CD4-positive, alpha-beta T cell treated with Interleukin-2 at 100 ng/mL for 4 hours (primary cell): ENCODE data around the gene KRTAP12-3.
"Not testable (repeated sequence)": the region's sequence is repeated elsewhere in the genome, so short reads cannot be mapped to it uniquely, and the experiment has no call there.

Experiments used
- DNase-seq: peaks from one replicate; pipeline ENCODE4 v3.0.0-alpha.2; 2020; ENCODE audit warnings: low spot score

The KRTAP12-3 gene

DNA sequence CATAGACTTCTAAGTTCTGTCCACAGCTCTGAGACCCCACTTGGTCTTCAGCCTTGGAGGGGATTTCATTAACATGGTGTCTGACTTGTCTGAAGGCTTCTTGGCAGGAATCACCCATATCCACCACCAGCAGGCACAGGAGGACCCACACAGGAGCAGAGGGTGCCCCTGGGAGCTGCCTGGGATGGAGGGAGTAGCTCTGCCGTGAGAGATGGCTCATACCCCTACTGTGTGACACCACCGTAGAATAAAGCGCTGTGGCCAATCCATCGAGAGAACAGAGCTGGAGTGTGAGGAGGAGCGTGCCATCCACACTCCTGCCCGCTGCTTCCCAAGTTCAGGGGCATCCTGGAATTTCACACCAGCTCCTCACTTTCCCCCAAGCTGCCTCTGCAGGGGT is 27.3 kb downstream of the KRTAP12-3 start:
- DNase-seq, result not testable (repeated sequence)

- DNase-seq, result no peak
These were observed 28.5 kb downstream of the KRTAP12-3 start for GRCh38 chr21:44686000-44686781.

- no peak for DNase-seq
These were observed 29.3 kb downstream of the KRTAP12-3 start for GRCh38 chr21:44686843-44687561.

- DNase-seq, result no peak
These were observed 29.9 kb downstream of the KRTAP12-3 start for GRCh38 chr21:44687671-44688070.

- DNase-seq, result not testable (repeated sequence)
These were observed 32.0 kb downstream of the KRTAP12-3 start for GRCh38 chr21:44689740-44690139.

GRCh38 chr21:44691686-44692085 is 34.0 kb downstream of the KRTAP12-3 start:
- DNase-seq, result no peak

DNA sequence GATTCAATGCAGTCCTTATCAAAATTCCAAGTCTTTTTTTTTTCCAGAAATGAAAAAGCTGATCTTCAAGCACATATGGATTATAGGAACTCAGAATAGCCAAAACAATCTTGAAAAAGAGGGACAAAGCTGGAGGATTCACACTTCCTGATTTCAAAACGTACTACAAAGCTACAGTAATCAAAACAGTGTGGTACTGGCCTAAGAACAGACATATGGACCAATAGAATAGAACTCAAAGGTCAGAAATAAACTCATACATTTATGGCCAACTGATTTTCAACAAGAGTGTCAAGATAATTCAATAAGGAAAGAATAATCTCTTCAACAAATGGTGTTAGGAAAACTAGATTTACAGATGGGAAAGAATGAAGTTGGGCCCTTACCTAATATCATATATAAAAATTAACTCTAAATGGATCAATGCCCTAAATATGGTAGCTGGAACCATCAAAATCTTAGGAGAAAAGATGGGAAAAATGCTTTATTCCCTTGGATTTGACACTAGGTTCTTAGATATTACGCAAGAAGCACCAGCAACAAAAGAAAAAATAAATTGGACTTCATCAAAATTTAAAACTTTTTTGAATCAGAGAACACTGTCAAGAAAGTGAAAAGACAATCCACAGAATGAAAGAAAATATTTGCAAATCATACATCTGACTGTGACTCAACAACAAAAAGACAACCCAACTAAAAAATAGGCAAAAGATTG is 35.2 kb downstream of the KRTAP12-3 start:
- DNase-seq, result no peak

GRCh38 chr21:44694776-44695175 is 37.0 kb downstream of the KRTAP12-3 start:
- DNase-seq, result no peak

- DNase-seq, result no peak
These were observed 37.5 kb downstream of the KRTAP12-3 start for GRCh38 chr21:44695184-44695583.

GRCh38 chr21:44695641-44696040 is 37.9 kb downstream of the KRTAP12-3 start:
- no peak for DNase-seq

- no peak for DNase-seq
These were observed 38.8 kb downstream of the KRTAP12-3 start for GRCh38 chr21:44696572-44696971.

- not testable (repeated sequence) for DNase-seq
These were observed 39.6 kb downstream of the KRTAP12-3 start, which contains the start of gene KRTAP10-12 for GRCh38 chr21:44697172-44697810. Gene KRTAP10-12, plus strand, starts transcription at chr21:44697172. Its CDS starts 30 bp downstream, at chr21:44697202.

DNA sequence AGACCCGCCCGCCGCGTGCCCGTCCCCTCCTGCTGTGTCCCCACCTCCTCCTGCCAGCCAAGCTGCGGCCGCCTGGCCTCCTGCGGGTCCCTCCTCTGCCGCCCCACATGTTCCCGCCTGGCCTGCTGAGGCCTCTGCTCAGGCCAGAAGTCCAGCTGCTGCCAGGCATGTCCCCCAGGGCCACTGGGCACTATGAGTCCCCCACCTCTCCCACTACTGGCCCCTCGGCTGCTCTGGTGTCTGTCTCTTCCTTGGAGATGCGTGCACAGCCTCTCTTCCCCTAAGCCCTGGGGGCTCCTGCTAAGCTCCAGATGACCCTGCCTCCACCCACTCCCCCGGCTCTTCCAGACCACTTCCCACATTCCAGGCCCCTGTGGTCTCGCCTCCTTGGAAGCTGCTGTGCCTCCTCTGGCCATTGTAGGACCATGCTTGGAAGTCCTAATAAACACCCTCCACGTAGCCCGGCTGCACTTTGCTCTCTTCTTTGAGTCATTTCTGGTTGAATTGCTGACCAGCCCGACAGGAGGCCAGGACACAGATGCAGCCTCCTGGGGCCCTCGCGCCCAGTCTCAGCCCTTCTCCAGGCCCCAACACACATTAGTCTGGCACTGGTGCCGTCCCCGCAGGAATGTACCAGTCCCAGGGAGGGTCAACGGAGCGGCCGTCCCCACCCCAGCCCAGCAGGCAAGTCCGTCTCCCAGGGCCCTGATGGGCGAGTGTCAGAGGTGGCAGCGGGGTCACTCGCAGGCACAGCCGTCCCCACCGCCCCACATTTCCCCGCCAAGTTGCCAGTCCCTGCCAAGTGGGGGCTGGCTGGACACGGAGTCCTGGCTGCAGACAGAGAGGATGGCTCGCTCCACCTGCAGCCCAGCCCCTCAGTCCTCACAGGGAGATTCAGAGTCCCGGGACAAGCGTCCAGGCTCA is 40.3 kb downstream of the KRTAP12-3 start:
- DNase-seq, result no peak

- DNase-seq, result no peak
These were observed 41.8 kb downstream of the KRTAP12-3 start for GRCh38 chr21:44699502-44700001.

DNA sequence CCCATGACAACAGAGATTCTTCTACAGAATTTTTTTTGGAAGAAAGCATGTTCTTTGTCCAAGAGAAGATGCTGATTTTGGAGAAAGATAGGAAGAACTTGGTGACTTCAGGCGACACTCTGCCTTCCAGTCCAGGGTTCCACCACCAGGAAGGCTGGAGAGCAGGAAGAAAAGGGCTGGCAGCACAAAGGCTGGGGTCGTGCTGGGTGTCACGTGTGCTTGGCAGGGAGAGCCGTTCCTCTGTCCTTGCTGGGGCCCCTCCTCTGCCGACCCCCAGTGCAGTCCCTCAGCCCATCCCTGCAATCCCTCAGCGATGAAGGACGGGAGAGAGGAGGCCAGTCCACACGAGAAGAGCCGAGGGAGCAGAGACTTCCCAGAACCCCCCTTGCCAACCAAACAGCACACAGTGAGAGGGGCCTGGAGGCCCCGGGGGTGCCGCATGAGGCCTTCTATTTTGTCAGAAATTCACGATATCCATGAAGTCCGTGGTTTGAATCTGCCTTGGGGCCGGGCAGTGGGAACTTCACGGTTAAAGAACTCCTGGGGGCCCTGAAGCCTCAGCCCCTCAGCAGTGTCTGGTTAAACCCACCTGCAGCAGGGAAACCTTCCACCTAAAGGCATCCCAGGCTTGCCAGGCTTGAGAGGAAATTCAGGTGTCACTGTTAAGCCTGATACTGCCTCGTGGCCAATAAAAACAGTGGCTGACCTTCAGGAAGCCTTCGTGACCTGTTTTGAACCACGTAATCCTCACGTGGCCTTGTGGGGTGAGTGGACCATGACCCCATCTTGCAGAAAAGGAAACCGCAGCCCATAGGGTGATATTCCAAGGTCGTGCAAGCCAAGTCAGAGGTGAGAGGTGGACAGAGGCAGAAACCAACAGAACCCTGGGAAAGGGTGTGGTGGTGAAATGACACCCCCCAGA is 42.6 kb downstream of the KRTAP12-3 start:
- no peak for DNase-seq

- no peak for DNase-seq
These were observed 43.3 kb downstream of the KRTAP12-3 start for GRCh38 chr21:44701023-44701400.

GRCh38 chr21:44701541-44701940 is 43.8 kb downstream of the KRTAP12-3 start:
- DNase-seq, result no peak

DNA sequence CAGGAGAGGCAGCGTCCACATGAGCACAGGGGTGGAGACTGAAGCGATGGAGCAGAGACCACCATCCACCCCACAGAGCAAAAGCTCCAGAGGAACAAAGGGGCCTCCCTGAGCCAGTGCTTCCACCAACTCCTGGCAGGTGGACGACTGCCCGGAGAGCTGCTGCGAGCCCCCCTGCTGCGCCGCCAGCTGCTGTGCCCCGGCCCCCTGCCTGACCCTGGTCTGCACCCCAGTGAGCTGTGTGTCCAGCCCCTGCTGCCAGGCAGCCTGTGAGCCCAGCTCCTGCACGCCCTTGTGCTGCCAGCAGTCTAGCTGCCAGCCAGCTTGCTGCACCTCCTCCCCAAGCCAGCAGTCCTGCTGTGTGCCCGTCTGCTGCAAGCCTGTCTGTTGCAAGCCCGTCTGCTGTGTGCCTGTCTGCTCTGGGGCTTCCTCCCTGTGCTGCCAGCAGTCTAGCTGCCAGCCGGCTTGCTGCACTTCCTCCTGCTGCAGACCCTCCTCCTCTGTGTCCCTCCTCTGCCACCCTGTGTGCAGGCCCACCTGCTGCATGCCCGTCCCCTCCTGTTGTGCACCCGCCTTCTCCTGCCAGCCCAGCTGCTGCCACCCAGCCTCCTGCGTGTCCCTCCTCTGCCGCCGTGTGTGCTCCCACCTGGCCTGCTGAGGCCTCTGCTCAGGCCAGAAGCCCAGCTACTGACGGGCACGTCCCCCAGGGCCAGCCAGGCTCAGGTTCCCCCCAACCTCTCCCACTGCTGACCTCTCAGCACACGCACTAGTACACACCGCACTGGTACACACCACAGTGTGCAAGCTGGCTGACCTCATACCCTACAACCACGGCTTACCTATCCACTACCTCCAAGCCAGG is 44.6 kb downstream of the KRTAP12-3 start:
- no peak for DNase-seq
